COLO668 (cell line): ENCODE results near the gene C10orf71.

Experiments
- DNase-seq: peaks from one replicate; lab custom pipeline; 2025; ENCODE audit not compliant: unreplicated experiment; lab: John Stamatoyannopoulos, UW

C10orf71 gene

DNA sequence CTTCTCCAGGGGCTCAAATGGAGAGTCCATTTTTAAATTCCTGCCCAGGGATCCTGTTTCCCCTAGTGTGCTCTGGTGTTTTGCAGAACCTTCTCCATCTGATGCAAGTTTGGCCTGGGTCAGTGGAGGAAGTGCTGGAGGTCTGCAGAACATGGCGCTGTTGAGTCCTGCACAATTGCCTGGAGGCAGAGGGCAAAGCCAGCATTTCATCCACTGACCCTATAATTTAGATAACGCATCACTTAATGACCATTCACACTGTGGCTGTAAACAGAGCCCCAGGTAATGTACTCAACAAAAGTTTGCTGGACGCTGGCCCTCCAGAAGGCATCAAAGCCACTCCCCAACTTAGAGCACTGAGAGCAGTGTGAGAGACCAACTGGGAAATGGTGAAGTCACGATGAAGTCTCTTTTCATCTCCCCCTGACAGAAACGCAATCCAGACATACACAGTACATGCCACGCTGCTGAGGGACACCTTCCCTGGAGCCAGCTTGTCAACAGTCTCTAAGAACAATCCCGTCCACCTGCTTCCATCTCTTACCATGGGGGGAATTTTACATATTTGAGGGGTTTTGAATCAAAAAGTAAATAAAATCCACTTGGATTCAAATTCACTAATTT, 13.4 kb downstream of the C10orf71 start:
- no peak for DNase-seq

DNA sequence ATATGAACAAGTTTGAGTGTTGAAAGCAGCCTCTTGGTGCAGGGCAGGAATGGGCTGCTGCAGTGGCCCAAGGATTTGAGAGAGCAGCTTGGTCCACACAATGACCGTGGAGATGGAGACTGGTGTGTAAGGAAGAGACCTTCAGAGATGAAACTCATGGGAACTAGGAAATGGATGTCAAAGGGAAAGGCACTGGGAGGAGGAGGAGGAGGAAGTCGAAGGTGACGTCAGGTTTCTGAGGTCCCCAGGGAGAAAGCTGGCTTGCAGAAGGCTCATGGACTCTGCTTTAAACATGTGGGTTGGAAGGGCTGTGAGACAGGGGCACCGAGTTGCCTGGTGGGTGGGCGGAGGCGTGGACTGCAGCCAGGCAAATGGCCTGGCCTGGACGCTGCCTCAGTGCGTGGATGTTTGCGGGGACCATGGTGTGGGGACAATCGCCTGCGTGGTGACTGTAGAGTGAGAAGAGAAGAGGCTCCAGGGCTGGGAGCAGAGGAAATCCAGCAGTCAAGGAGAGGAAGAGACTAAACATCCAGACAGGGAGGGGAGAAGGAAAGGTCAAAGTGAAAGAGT, 14.6 kb downstream of the C10orf71 start:
- DNase-seq = no peak

DNA sequence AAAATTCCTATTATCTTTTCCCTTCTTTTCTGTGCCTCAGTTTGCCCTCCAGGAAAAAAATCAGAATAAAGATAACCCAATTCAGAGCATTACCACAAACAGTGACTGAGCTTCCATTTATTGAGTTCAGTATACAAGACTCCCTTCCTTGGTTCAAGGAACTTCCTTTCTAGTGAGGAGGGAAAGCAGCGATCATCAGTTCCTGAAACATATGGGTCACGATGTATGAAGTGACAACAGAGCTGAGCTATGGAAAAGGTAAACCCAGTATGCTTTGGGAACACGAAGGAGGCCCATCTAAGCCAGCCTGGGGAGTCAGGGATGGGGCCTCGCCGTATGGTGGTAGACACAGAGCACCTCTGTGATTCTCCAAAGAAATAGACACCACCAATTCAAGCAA, 15.8 kb downstream of the C10orf71 start:
- no peak for DNase-seq

DNA sequence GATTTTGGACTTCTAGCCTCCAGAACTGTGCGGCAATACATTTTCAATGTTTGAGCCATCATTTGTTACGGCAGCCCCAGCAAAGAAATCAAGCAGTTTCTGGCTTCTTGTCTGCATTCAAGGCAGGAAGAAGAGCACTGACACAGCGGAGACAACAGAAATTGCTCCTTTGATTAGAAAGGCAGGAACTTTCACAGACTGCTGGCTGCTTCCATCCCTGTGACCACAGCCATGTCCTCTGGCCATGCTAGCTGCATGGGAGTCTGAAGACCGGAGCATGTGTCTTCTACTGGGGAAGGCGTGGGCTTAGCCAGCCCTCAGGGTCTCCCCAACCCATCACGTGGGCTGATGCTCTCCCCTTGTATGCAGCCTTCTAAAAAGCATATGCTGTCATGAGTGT, 19.1 kb downstream of the C10orf71 start:
- DNase-seq = no peak

DNA sequence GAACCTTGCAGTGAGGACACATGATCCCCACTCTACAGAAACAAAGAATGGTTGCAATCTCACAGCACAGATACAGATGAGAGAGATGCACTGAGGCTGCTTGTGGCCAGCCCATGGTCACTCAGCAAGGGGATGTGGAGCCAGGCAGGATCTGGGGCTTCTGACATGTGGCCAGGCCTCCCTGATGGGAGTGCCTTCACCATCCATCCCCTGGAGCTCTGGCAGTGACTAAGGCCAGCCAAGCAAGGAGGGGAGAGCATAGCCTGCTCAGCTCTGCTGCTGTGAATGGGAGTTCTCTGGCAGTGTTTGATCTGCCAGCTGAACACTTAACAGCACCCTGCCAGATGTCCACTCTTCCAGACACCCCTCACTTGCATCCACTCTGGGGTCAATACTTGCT, 19.8 kb downstream of the C10orf71 start:
- no peak for DNase-seq

DNA sequence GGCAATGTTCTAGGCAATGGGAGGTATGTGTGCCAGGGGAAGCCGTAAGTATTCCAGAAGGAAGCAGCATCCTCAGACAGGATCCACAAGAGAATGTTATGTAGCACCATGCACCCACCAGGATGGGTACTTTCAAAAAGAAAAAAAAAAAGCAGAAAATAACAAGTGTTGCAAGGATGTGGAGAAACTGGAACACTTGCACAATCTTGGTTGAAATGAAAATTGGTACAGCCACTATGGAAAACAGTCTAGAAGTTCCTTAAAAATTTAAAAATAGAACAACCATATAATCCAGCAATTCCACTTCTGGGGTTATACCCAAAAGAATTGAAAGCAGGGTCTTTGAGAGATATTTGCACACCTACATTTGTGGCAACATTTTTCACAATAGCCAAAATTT, 20.2 kb downstream of the C10orf71 start:
- DNase-seq = no peak

DNA sequence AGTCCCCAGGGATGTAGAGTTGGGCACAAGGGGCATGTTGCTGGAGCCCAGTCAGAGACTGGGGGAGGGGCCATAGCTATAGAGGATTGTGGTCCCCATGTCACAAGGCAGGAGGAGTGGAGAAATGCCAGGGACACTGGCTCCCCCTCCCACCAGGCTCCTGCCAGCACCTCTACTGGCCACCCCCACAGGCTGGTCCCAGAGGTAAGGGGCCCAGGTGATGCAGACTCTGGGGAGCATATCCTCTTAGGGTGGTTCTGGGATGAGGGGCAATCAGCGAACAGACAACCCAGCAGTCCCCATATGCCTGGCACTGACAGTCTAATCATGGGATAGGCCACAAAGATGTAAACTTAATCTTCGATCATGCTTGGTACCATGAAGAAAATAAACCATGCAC, 21.2 kb downstream of the C10orf71 start:
- no peak for DNase-seq

DNA sequence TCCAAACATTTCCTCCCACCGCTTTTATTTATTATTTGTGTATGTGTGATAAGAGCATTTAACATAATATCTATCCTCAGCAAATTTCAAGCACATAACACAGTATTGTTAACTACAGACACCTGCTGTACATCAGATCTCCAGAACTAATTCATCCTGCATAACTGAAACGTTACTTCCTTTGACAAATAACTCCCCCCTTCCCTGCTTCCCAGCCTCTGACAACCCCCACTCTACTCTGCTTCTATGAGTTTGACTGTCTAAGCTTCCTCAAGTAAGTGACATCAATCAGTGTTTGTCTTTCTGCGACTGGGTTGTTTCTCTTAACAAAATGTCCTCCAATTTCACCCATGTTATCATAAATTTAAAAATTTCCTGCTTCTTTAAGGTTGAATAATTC, 22.1 kb downstream of the C10orf71 start:
- no peak for DNase-seq

DNA sequence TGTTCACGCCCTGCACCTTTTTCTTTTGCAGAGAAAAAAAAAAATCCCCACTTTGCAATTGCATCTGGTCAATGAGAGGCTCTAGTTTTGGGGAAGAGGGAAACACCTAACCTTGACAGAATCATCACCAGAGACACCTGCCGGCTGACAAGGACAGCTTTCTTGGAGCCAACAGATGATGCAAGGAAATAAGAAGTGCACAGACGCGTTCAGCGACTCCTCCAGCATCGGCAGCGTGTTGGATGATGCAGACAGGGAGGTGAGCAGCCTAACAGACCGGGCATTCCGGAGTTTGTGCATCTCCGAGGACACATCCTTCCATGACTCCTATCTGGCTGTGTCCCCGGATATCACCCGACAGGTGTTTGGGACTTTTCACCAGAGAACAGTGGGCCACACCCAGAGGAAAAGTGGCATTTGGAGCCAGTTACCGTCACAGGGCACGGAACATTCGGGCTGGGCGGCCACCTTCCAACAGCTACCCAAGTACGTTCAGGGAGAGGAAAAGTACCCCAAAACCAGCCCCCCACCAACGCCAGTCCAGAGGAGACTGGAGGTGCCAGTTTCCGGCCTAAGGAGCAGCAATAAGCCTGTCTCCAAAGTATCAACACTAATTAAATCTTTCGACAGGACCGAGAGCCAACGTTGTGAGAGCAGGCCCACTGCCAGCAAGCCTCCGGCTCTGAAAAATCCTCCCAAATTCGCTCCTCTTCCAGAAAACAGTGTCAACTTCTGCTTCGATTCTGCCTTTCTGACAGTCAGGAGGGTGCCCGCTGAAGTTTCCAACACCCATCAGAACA, 23.6 kb downstream of the C10orf71 start:
- no peak for DNase-seq

DNA sequence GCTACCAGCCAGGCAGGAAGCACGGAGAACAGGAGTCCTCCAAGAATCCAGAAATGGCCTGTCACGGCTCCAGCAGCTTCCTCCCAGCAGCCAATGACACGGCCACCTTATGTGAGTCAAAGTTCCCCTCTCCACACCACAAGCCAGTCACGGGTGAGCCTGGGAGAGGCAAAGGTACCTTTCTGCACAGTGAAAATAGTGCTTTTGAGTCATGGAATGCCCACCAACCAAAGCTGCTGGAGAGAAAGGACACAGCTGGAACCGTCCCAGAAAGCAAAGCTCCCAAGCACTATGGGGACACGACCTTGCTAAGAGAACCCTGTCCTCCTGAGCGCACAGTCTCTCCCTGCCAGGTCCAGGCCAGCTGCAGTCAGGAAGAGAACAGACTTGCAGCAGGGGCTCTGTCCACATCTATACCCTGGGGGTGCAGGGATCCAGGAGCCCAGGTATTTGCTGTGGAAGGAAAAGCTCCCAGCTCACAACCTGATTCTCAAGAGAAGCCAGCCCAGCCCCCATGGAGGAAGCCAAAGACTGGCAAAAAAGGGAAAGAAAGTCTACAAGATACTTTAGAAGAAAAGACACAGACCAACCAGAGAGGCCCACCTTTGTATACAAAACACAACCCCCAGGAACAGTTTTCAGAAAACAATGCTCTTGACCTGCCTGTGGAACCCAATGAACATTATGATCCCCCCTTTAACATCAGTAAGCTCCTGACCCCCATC, 24.4 kb downstream of the C10orf71 start:
- DNase-seq = no peak

DNA sequence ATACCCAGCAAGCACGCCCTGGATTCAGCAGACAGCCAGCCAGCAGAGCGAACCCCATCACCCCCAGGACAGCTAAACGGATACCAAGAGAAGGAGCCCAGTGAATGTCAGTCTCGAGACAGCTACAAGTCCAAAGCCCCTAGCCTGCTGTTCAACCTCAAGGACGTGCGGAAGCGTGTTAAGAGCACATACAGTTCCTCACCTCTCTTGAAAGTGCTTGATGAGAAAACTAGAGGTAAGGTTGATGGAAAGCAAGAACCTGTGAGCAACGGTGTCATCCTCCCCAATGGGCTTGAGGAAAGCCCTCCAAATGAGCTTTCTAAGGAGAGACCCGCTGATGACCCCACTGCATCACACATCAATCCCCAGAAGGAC, 24.9 kb downstream of the C10orf71 start:
- DNase-seq = no peak

DNA sequence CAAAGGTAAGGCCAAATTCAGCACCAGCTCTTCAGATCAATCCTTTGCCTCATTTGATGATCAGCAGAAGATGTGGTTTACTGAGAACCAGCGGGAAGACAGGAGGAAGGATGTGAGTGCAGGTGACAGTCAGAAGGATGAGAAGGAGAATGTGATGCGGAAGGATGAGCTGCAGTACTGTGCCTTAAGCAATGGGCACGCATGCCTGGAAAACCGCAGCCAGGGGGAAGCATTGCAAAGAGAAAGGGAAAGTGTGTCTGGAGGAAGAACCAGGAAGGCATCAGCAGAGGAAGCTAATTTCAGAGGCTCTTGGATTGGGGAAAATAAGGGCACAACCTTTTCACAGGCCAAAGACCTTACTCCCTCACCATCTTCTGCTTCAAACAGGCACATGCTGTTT, 25.7 kb downstream of the C10orf71 start:
- no peak for DNase-seq

DNA sequence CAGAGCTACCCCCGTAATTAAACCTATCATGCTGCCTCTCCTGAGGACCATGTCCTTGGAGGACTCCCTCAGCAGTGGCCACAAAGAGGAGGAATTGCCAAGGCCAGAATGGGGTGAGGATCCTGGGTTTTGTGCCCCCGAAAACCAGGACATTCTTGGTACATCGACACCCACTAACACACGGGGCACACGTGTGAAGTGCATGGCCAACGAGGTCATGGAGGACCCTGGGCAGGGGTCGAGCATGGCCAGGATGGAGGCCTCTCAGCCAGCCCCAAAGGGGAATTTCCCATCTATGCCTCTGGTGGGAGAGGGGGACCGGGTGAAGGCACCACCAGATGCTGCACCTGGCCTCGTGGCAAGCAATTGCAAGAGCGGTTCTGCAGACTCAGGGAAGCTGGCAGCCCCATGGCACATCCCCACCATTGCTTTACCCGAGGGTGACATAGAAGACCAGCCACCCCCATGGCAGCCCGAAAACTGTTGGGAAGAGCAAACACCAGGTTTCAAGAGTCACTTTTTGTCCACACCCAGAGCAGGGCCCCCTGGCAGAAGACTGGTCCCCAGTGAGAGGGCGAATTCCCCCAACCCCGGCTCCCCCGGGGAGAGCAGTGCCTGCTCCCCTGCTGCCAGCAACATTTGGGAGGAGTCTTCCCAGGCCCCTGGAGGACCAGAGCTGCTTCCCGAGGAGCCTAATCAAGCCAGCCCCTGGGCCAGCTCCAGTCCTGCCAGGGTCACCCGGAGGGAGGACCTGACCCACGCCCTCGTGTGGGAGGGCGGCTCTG, 26.4 kb downstream of the C10orf71 start:
- DNase-seq = no peak

DNA sequence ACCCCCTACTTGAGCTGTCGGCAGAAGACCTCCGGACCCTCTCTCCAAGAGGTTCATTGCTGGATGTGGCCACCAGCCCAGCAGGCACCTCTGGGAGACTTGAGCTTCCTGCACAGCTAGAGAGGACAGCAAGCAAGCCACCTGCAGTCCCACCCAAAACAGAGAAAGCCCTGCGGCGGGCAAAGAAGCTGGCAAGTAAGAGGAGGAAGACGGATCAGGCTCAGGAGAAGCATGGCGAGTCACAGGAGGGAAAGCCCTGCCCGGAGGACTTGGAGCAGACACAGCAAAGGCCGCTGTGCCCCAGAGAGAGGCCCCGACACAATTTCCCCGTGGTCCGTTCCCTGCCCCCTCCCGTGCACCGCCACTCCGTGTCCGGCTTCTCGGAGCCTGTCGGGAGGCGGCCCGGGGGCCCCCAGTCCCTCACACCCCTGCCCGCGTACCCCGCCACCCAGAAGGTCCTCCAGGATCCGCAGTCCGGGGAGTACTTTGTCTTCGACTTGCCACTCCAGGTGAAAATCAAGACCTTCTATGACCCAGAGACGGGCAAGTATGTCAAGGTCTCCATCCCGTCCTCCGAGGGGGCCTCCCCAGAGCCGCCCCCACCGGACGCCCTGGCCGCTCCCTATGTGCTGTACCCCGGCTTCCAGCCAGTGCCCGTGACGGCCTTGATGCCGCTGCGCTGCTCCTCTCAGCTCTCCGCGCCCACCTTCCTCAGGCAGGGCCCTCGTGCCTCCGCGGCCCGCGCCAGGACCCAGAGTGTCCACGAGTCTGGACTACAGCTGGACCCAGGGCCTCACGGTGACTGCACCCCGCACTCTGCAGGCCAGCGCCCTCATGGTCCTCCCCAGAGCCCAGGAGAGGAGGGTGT, 27.2 kb downstream of the C10orf71 start:
- DNase-seq = no peak

DNA sequence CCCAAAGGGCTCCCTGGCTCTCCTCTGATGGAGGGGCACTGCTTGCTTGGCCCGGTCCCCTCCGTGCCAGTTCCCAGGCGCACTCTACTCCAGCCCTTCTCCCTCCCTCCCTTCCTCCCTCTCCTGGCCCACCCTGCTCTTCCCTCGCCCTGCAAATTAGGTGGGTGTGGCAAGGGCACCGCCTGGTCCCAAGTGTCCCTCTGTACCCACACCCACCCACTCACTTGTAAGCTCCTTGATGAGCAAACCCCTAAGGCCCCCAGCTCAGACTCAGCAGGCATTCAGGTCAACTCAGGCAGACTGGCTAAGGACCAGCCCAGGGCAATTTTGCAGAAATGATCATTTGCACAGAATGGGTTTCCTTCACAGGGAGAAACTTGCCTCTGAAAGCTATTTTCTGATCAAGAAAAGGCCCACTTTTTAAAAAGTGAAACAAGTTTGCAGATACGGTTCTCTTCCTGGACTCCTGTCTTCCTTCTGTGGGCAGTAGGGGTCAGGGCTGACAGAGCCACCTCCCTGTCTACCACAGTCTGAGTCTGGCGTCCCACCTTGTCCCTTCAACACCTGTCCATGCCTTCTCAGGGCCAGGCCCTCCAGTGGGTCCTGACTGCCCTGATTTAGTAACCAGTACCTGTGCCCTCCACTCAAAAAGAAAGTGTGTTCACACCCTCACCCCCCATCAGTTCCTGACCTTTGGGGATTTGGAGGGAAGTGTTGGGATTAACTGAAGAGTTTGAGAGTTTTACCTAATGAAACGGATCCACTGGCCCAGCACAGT, 28.3 kb downstream of the C10orf71 start:
- DNase-seq = no peak

DNA sequence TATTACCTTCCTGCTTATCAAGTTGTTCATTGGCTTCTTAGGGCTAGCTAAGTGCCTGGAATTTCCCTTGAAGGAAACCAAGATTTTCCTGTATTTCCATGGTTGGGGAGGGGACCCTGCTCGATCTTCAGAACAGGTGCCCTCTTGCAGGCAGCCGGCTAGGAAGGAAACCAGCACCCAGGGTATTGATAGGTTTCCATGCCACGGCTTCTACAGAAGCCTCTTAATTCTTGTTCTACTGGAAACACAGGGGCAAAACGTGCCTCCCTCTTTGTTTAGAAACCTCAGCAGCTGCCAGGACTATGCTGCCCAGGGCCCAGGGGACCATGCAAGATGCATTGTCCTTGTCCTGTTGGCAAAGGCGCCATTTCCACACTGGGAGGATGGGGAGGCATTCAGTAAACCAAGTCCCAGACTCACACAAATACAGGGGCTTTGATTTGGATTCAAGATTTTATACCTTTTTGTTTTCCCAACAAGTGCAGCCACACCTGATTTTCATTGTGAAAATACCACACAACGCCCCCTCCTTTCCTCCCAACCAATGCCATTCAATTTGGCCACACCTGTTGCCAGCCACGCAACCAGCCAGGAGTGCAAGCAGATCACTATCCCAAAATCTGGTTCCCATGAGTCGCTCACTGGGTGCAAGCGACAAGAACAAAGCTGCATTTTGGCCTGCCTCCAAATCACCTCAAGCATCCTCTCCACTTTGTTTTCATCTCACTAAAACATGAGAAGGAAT, 29.6 kb downstream of the C10orf71 start:
- DNase-seq = no peak

DNA sequence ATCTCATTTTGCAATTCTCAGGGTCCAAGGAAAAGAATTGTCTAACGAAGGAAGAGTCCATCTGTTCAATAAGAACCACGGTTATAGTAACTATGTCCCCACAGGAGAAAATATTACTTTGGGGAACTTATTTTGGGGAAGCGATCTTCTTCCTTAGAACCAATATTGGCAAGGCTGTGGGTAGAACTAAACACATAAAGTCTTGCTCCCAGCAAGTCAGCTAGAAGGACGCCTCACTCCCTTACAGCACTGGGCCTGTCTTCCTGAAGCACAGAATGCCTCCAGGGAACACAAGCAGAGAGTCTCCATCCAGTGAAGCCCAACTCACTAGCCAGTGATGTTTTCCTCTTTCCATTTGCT, 30.2 kb downstream of the C10orf71 start:
- DNase-seq = no peak

DNA sequence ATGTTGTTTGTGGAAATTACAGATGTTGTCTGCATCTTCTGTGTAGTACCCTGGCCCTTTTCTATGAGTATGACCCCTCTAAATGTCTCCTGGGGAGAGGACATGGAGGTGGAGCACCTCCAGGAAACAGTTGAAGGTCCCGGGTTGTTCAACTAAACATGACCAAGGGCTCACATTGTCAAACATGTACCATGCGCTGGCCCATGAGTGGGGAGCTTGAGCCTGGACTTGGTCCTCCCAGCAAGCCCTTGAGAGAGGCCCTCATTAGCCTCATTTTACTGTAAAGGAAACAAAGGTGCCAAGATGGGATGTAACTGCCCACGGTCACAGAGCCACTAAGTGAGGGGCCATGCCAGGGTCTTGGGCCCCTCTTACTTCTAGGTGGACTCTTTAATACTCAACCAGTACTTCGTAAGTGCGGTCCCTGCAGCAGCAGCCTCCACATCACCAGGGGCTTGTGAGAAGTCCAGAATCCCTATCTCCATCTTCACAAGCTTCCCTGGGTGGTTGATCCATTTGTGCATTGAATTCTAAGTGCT, 31.2 kb downstream of the C10orf71 start:
- DNase-seq = no peak

DNA sequence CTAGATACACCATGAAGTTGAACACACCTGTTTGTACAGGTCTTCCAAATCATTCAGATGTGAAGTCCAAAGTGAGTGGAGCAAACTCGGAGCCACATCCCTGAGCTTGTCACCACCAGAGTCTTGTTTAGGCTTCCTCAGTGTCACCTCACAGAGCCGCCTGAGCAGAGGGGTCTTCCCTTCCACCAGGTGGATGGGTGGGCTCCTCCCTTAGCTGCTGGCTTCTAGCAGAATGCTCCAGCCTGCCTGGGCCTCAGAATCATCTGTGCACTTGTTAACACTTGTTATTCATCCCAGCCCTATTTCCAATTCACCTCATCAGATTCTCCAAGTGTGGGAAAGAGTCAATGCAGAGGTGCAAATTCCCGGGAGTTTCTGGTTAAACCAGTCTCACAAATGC, 32.5 kb downstream of the C10orf71 start:
- no peak for DNase-seq
